DND-41 (cell line): ENCODE results near the gene CREB1.

ENCODE experiments used
- EZH2 ChIP-seq: IDR thresholded peaks from 3 replicates; pipeline ENCODE4 v1.6.1; 2012; ENCODE audit warnings: borderline replicate concordance, low read depth, mild to moderate bottlenecking, moderate library complexity, low read length, inconsistent platforms; ENCODE audit not compliant: severe bottlenecking
- TF ChIP-seq, protein P1 (sequence below): IDR thresholded peaks from 2 replicates; pipeline ENCODE4 v1.5.1; 2012; ENCODE audit warnings: borderline replicate concordance, low read length, moderate library complexity, mild to moderate bottlenecking; ENCODE audit not compliant: poor library complexity, severe bottlenecking; ENCODE audit errors: extremely low read depth

- TF ChIP-seq, protein P1, sequence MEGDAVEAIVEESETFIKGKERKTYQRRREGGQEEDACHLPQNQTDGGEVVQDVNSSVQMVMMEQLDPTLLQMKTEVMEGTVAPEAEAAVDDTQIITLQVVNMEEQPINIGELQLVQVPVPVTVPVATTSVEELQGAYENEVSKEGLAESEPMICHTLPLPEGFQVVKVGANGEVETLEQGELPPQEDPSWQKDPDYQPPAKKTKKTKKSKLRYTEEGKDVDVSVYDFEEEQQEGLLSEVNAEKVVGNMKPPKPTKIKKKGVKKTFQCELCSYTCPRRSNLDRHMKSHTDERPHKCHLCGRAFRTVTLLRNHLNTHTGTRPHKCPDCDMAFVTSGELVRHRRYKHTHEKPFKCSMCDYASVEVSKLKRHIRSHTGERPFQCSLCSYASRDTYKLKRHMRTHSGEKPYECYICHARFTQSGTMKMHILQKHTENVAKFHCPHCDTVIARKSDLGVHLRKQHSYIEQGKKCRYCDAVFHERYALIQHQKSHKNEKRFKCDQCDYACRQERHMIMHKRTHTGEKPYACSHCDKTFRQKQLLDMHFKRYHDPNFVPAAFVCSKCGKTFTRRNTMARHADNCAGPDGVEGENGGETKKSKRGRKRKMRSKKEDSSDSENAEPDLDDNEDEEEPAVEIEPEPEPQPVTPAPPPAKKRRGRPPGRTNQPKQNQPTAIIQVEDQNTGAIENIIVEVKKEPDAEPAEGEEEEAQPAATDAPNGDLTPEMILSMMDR, result no peak
- no peak for TF ChIP-seq EZH2
Measured at GRCh38 chr2:207621501-207622039, 91.8 kb downstream of the CREB1 start.
